Neural cell (in vitro differentiated cells): ENCODE data around the gene RAD51B. TPM values are rescaled to one million over a fixed set of nuclear protein-coding genes. Genes with fewer than 3 reads are reported as not detected.

Source experiments
- H2AFZ ChIP-seq: fragments of 200-600, 300-800 bp; sonication (generic), shearing (Covaris generic); 2 replicates; pipeline ENCODE4 v1.6.0; 2014; ENCODE audit warnings: low read depth, mild to moderate bottlenecking, antibody characterized with exemption, low read length, moderate library complexity
- H3F3A ChIP-seq: fragments of 200-600 bp; shearing (Covaris generic); 2 replicates; pipeline ENCODE4 v1.6.1; 2016; ENCODE audit warnings: mild to moderate bottlenecking, moderate library complexity, mixed read lengths, antibody characterized with exemption, low read length; ENCODE audit not compliant: insufficient read depth, poor library complexity, severe bottlenecking
- H3K27ac ChIP-seq: fragments of 200-600, 300-800 bp; sonication (generic), shearing (Covaris generic); 2 replicates; pipeline ENCODE4 v1.5.1; 2014; ENCODE audit warnings: mild to moderate bottlenecking, low read length, moderate library complexity
- H3K27me3 ChIP-seq: fragments of 300-800, 200-600 bp; sonication (generic), shearing (Covaris generic); 2 replicates; pipeline ENCODE4 v1.6.0; 2014; ENCODE audit warnings: mild to moderate bottlenecking, low read depth, low read length, moderate library complexity; ENCODE audit not compliant: insufficient read depth
- H3K36me3 ChIP-seq: fragments of 300-800, 200-600 bp; sonication (generic), shearing (Covaris generic); 2 replicates; pipeline ENCODE4 v1.5.1; 2014; ENCODE audit warnings: mild to moderate bottlenecking, antibody characterized with exemption, low read length, moderate library complexity; ENCODE audit not compliant: insufficient read depth
- H3K4me2 ChIP-seq: fragments of 300-800, 200-600 bp; sonication (generic), shearing (Covaris generic); 2 replicates; pipeline ENCODE4 v1.6.0; 2014; ENCODE audit warnings: mild to moderate bottlenecking, low read length
- H3K4me3 ChIP-seq: fragments of 300-800, 200-600 bp; sonication (generic), shearing (Covaris generic); 2 replicates; pipeline ENCODE4 v1.5.1; 2014; ENCODE audit warnings: mild to moderate bottlenecking, low read length, moderate library complexity
- H3K79me2 ChIP-seq: fragments of 200-600 bp; shearing (Covaris generic); replicated peaks from 2 replicates; pipeline ENCODE4 v1.6.0; 2014; ENCODE audit warnings: mild to moderate bottlenecking, low read length, moderate library complexity; ENCODE audit not compliant: insufficient read depth
- H3K9ac ChIP-seq: fragments of 300-800, 200-600 bp; sonication (generic), shearing (Covaris generic); 2 replicates; pipeline ENCODE4 v1.6.1; 2016; ENCODE audit warnings: mild to moderate bottlenecking, low read length, mixed read lengths
- H3K9me2 ChIP-seq: fragments of 200-600 bp; shearing (Covaris generic); 2 replicates; pipeline ENCODE4 v1.6.1; 2016; ENCODE audit warnings: mild to moderate bottlenecking, low read length, mixed read lengths; ENCODE audit not compliant: insufficient read depth
- H3K9me3 ChIP-seq: fragments of 200-600, 300-800 bp; sonication (generic), shearing (Covaris generic); 2 replicates; pipeline ENCODE4 v1.6.1; 2016; ENCODE audit warnings: mild to moderate bottlenecking, mixed run types, low read length, moderate library complexity, mixed read lengths
- H4K20me1 ChIP-seq: fragments of 200-600 bp; shearing (Covaris generic); 2 replicates; pipeline ENCODE4 v1.6.1; 2016; ENCODE audit warnings: mild to moderate bottlenecking, mixed run types; ENCODE audit not compliant: insufficient read depth
- CTCF ChIP-seq: fragments of 450-650 bp; IDR thresholded peaks from 2 replicates; pipeline ENCODE4 v1.5.1; 2014; ENCODE audit warnings: antibody characterized with exemption, mild to moderate bottlenecking, moderate library complexity; ENCODE audit not compliant: poor library complexity, severe bottlenecking
- EP300 ChIP-seq: fragments of 450-650 bp; conservative IDR thresholded peaks from 2 replicates; pipeline ENCODE4 v1.6.1; 2014; ENCODE audit warnings: antibody characterized with exemption, mild to moderate bottlenecking, moderate library complexity; ENCODE audit not compliant: poor library complexity, severe bottlenecking
- EZH2 ChIP-seq: fragments of 200-600, 300-800 bp; shearing (Covaris generic), sonication (generic); IDR thresholded peaks from 2 replicates; pipeline ENCODE4 v1.6.1; 2014; ENCODE audit warnings: antibody characterized with exemption, low read length, borderline replicate concordance, mild to moderate bottlenecking; ENCODE audit not compliant: insufficient read depth, poor library complexity, severe bottlenecking
- MXI1 ChIP-seq: fragments of 450-650 bp; conservative IDR thresholded peaks from 2 replicates; pipeline ENCODE4 v1.6.1; 2014; ENCODE audit warnings: antibody characterized with exemption, mild to moderate bottlenecking; ENCODE audit not compliant: poor library complexity, severe bottlenecking
- POLR2AphosphoS5 ChIP-seq: IDR thresholded peaks from 2 replicates; pipeline ENCODE4 v1.6.1; 2012
- RAD21 ChIP-seq: fragments of 450-650 bp; conservative IDR thresholded peaks from 2 replicates; pipeline ENCODE4 v1.6.1; 2014; ENCODE audit warnings: antibody characterized with exemption, mild to moderate bottlenecking, moderate library complexity
- SMC3 ChIP-seq: fragments of 450-650 bp; conservative IDR thresholded peaks from 2 replicates; pipeline ENCODE4 v1.6.1; 2014; ENCODE audit warnings: antibody characterized with exemption, mild to moderate bottlenecking, moderate library complexity; ENCODE audit not compliant: poor library complexity
- TAF1 ChIP-seq: IDR thresholded peaks from 2 replicates; pipeline ENCODE4 v1.6.1; 2012; ENCODE audit warnings: low read depth
- polyA plus RNA-seq: library from polyadenylated mRNA; depleted of rRNA; stranded (reverse); fragments of >200 nt; gene quantifications from 2 replicates; pipeline ENCODE4 v1.2.3, GENCODE V29; 2014
- TF ChIP-seq, protein P1 (sequence below): IDR thresholded peaks from 2 replicates; pipeline ENCODE4 v1.6.1; 2012; ENCODE audit warnings: borderline replicate concordance

RAD51B gene
- polyA plus RNA-seq, 1 donor from 2014 or later, result 3.1 TPM

- no peaks in the 10 kb centered on the region for H3K36me3 ChIP-seq
- H4K20me1 ChIP-seq, result no peaks in the 10 kb centered on the region
- H3K4me3 ChIP-seq, result no peak overlapping the region
- H2AFZ ChIP-seq, result no peak overlapping the region
- H3K27me3 ChIP-seq, result no peaks in the 10 kb centered on the region
- H3K9me2 ChIP-seq, result no peaks in the 10 kb centered on the region
- H3K79me2 ChIP-seq, result no peaks in the 10 kb centered on the region
- H3K27ac ChIP-seq, result no peak overlapping the region
- no peaks in the 10 kb centered on the region for H3K9me3 ChIP-seq
- TF ChIP-seq TAF1 (no peak), EP300 (no peak), CTCF (no peak), MXI1 (no peak), POLR2AphosphoS5 (no peak), EZH2 (no peak), SMC3 (no peak), RAD21 (no peak)
- TF ChIP-seq, protein P1, sequence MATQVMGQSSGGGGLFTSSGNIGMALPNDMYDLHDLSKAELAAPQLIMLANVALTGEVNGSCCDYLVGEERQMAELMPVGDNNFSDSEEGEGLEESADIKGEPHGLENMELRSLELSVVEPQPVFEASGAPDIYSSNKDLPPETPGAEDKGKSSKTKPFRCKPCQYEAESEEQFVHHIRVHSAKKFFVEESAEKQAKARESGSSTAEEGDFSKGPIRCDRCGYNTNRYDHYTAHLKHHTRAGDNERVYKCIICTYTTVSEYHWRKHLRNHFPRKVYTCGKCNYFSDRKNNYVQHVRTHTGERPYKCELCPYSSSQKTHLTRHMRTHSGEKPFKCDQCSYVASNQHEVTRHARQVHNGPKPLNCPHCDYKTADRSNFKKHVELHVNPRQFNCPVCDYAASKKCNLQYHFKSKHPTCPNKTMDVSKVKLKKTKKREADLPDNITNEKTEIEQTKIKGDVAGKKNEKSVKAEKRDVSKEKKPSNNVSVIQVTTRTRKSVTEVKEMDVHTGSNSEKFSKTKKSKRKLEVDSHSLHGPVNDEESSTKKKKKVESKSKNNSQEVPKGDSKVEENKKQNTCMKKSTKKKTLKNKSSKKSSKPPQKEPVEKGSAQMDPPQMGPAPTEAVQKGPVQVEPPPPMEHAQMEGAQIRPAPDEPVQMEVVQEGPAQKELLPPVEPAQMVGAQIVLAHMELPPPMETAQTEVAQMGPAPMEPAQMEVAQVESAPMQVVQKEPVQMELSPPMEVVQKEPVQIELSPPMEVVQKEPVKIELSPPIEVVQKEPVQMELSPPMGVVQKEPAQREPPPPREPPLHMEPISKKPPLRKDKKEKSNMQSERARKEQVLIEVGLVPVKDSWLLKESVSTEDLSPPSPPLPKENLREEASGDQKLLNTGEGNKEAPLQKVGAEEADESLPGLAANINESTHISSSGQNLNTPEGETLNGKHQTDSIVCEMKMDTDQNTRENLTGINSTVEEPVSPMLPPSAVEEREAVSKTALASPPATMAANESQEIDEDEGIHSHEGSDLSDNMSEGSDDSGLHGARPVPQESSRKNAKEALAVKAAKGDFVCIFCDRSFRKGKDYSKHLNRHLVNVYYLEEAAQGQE, result no peak
- H3F3A ChIP-seq, result no peaks in the 10 kb centered on the region
- H3K9ac ChIP-seq, result no peak overlapping the region
- no peak overlapping the region for H3K4me2 ChIP-seq
Measured at GRCh38 chr14:67998834-67999233, 179.3 kb downstream of the RAD51B start.

GRCh38 chr14:67999290-67999689 lies 179.7 kb downstream of the RAD51B start:
- Histone ChIP-seq H2AFZ (no peak overlapping the region), H3K27ac (no peak overlapping the region), H3K4me3 (no peak overlapping the region), H3K79me2 (no peaks in the 10 kb centered on the region), H3K9ac (no peak overlapping the region), H3K36me3 (no peaks in the 10 kb centered on the region), H3K4me2 (no peak overlapping the region), H3K9me3 (no peaks in the 10 kb centered on the region), H3F3A (no peaks in the 10 kb centered on the region), H3K27me3 (no peaks in the 10 kb centered on the region), H4K20me1 (no peaks in the 10 kb centered on the region), H3K9me2 (no peaks in the 10 kb centered on the region)
- no peak for TF ChIP-seq EZH2
